ENCODE measurements around the gene PKP4. TPM values are rescaled to one million over a fixed set of nuclear protein-coding genes. Genes with fewer than 3 reads are reported as not detected.

Gene PKP4
- total RNA-seq, 2 donors from 2014 or later: 90.5 to 102 TPM

- TF ChIP-seq CTCF (conservative IDR thresholded peaks at IDR 0.05): no peak
Observed at GRCh38 chr2:158716121-158716791, 259.5 kb downstream of the PKP4 start.

GRCh38 chr2:158716921-158717320, 260.2 kb downstream of the PKP4 start:
- no peak for DNase-seq

More at GRCh38 chr2:158716121-158716791, 259.5 kb downstream of the PKP4 start:
- H3K9ac ChIP-seq (ENCODE audit: extremely low read depth, low read length, poor library complexity, severe bottlenecking): no peak overlapping the region
- peaks cover 1% of the 10 kb centered on the region for H3K27me3 Mint-ChIP-seq (ENCODE audit: insufficient read depth)
- H3K27ac ChIP-seq (ENCODE audit: low read depth, low read length): peak overlapping the region; percentile 27
- no peak overlapping the region for H3K4me3 ChIP-seq (ENCODE audit: low read length)
- H3K27me3 ChIP-seq (ENCODE audit: control insufficient read depth, insufficient read depth, low read length, poor library complexity, severe bottlenecking): no peaks in the 10 kb centered on the region
- peaks cover 4% of the 10 kb centered on the region for H3K9me3 ChIP-seq (ENCODE audit: control insufficient read depth, low read length)
- H3K36me3 ChIP-seq (ENCODE audit: control insufficient read depth, insufficient read depth, low read length): no peaks in the 10 kb centered on the region
- H3K4me3 Mint-ChIP-seq: no peak overlapping the region
- no peak for DNase-seq
- H3K4me1 Mint-ChIP-seq: peaks cover 7% of the 10 kb centered on the region
- no peak overlapping the region for H3K27ac Mint-ChIP-seq
- no peaks in the 10 kb centered on the region for H3K36me3 Mint-ChIP-seq (ENCODE audit: low read depth)
- peaks cover 6% of the 10 kb centered on the region for H3K9me3 Mint-ChIP-seq
- WGBS, 2 experiments (ENCODE audit: insufficient coverage in 1 of 2, insufficient read length in 1 of 2): 95 to 97% methylated on average over 5 of the region's 5 CpGs
- peaks cover 3% of the 10 kb centered on the region for H3K4me1 ChIP-seq (ENCODE audit: control insufficient read depth, insufficient read depth, low read length)

GRCh38 chr2:158717366-158718195, 260.8 kb downstream of the PKP4 start:
- Histone ChIP-seq H3K4me1 (ENCODE audit: control insufficient read depth, insufficient read depth, low read length) (peaks cover 3% of the 10 kb centered on the region), H3K4me3 (ENCODE audit: low read length) (no peak overlapping the region), H3K36me3 (ENCODE audit: control insufficient read depth, insufficient read depth, low read length) (no peaks in the 10 kb centered on the region), H3K27me3 (ENCODE audit: control insufficient read depth, insufficient read depth, low read length, poor library complexity, severe bottlenecking) (no peaks in the 10 kb centered on the region), H3K9ac (ENCODE audit: extremely low read depth, low read length, poor library complexity, severe bottlenecking) (no peak overlapping the region), H3K9me3 (ENCODE audit: control insufficient read depth, low read length) (peaks cover 4% of the 10 kb centered on the region), H3K27ac (ENCODE audit: low read depth, low read length) (no peak overlapping the region)
- Mint-ChIP-seq H3K4me3 (no peak overlapping the region), H3K4me1 (peaks cover 7% of the 10 kb centered on the region), H3K36me3 (ENCODE audit: low read depth) (no peaks in the 10 kb centered on the region), H3K9me3 (peaks cover 6% of the 10 kb centered on the region), H3K27ac (peak overlapping the region; percentile 52), H3K27me3 (ENCODE audit: insufficient read depth) (peaks cover 1% of the 10 kb centered on the region)
- WGBS, 2 experiments (ENCODE audit: insufficient coverage in 1 of 2, insufficient read length in 1 of 2): 84 to 91% methylated on average over 3 to 14 of the region's 14 CpGs
- no peak for TF ChIP-seq CTCF (conservative IDR thresholded peaks at IDR 0.05)
- no peak for DNase-seq

More at GRCh38 chr2:158716921-158717320, 260.2 kb downstream of the PKP4 start:
- Histone ChIP-seq H3K9ac (ENCODE audit: extremely low read depth, low read length, poor library complexity, severe bottlenecking) (no peak overlapping the region), H3K36me3 (ENCODE audit: control insufficient read depth, insufficient read depth, low read length) (no peaks in the 10 kb centered on the region), H3K4me3 (ENCODE audit: low read length) (no peak overlapping the region), H3K27ac (ENCODE audit: low read depth, low read length) (no peak overlapping the region), H3K4me1 (ENCODE audit: control insufficient read depth, insufficient read depth, low read length) (peaks cover 3% of the 10 kb centered on the region), H3K27me3 (ENCODE audit: control insufficient read depth, insufficient read depth, low read length, poor library complexity, severe bottlenecking) (no peaks in the 10 kb centered on the region), H3K9me3 (ENCODE audit: control insufficient read depth, low read length) (peaks cover 4% of the 10 kb centered on the region)
- Mint-ChIP-seq H3K9me3 (peaks cover 6% of the 10 kb centered on the region), H3K4me3 (no peak overlapping the region), H3K36me3 (ENCODE audit: low read depth) (no peaks in the 10 kb centered on the region), H3K27ac (no peak overlapping the region), H3K4me1 (peaks cover 7% of the 10 kb centered on the region), H3K27me3 (ENCODE audit: insufficient read depth) (peaks cover 1% of the 10 kb centered on the region)
- 92 to 97% methylated on average over 4 to 10 of the region's 10 CpGs for WGBS, 2 experiments (ENCODE audit: insufficient coverage in 1 of 2, insufficient read length in 1 of 2)
- TF ChIP-seq CTCF (conservative IDR thresholded peaks at IDR 0.05): no peak

Data from endodermal cell (in vitro differentiated cells).